GM18517 (cell line): ENCODE results near the gene PHIP.

Source experiments
- ATAC-seq: cut with Tn5 transposase; IDR thresholded peaks from one replicate; pipeline ENCODE4 v1.9.1; 2021; ENCODE audit warnings: mild to moderate bottlenecking, moderate library complexity; ENCODE audit not compliant: unreplicated experiment

Gene PHIP

DNA sequence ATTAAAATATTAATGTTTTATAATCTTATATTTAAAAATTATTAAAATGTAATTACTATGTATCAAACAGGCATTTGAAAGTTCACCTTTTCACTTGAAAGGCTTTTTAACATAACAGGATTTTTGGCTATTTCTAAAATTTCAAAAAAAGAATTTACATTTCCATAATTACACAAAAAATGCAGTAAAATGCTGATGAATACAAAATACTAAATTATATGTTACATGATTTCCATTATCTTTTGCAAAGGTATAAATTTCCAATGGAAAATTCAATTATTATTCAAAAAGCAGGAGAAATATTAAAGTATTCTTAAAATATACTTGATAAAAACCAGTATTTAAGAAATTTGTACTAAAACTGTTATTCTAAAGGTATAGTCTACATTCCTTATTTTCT lies 66.1 kb downstream of the PHIP start:
- ATAC-seq: no peak

DNA sequence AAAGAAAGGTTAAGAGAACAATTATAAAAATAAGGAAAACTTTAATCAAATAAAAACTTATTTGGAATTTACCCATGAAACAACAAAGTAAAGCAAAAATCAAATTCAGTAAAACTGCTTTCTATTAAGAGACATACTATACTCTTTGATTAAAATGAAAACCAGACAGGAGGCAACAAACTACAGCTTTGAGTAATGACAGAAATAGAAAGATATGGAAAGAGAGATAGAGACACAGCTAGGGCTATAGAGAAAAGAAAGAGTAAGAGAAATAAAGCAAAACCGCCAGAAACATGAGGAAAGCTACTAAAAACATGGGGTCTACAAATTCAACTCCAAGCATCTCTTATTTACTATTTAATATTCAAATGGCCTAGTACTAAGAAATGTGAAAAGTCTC lies 67.6 kb downstream of the PHIP start:
- no peak for ATAC-seq

DNA sequence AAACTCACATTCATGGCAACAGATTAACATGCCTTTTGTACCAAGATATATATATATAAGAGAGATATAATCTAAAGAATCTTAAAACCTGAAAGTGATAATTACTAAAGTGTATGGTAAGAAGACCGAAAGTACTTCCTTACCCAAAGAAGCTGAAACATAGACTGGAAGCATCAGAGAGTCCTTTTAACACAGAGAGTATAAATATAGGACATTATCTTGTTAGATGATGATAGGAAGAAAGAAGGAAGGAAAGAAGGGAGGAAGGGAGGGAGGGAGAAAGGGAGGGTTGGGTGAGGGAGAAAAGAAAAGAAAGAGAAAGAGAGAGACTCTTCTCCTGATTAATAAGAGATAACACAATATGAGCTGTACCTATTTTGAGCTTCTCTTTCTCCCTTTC lies 68.2 kb downstream of the PHIP start:
- ATAC-seq: no peak

DNA sequence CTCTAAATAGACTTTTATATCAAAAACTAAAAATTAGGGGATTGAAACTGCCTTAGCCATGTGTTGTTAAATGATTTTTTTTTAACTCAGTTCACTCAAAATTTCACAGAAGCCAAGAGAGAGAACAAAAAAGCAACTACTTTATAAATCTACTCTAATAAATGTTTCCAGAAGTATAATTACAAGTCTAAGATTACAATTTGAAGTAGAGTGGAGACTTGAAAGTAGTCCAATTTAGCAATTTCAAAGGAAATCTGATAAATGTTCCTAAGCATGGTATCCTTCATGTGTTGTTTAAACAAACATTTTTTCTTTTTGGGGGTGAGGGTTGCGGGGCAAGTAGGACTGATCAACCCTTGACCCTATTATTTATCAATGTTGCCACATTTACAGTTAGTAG lies 72.6 kb downstream of the PHIP start:
- no peak for ATAC-seq

DNA sequence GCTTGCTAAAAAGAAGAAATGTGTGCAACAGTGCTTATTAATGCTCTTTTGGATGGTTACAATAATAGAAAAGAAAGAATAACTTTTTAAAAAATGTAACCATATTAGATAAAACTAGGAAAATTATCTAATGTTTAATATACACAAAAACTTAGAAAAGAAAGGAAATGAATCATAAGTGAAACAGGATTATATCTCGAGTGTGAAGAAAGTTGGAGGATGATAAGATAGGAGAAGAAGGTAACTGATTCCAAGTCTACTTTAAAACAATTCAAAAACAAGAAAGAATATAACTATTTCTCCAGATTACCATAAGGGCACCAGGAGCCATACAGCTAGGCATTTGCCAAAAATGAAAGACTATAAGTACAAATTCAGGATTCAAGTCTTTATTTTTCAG lies 73.0 kb downstream of the PHIP start:
- ATAC-seq: no peak

DNA sequence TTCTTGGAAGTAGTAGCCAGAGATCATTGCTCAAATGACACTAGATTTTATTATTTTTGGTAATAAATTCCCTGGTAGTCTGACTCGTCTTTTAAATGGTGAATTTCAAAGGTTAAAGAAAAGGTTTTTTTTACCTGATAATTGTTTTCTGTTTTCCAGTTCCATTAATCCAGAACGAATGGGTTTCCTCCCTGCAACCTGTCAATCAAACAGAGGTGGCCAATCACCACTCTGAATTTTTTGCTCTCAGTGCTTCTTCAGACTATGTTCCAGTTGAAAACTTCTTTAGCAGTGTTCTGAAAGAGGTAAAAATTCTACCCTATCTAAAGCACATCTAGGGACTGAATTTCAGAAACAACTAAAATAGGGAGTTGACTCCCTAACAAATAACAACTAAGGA lies 73.8 kb downstream of the PHIP start:
- ATAC-seq: no peak

DNA sequence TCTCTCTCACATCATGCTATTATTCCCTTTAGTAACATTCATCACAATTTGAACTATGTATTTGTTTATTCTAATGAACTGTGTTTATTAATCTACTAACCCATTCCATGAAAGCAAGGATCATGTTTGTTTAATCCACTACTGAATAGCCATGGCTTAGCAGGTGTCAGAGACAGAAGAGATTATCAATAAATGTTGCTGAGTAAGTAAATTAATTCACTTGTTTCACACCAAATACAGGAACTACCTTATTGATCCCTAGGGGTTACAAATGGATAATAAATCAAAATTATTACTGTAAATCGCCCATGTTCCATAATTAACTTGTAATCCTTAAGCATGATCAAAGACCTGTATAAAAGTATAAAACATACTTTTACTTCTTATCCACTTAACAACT lies 76.6 kb downstream of the PHIP start:
- ATAC-seq: no peak

DNA sequence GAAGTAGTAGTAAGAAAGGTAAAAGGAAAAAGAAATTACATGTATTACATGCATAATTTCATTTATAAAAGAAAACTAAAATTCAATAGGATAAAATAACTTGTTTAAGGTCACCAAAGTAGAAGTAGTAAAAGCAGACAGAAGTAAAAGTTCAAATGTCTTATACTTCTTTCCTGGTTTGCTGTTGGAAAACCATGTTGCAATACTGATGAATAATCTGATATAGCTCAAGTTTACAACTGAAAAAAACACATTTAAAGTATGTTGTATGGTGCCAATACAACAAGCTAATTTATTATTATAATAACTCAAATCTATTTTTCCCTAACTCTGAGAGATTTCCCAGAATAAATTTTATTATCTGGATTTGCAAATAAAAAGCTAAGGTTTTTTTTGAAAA lies 78.3 kb downstream of the PHIP start:
- no peak for ATAC-seq

DNA sequence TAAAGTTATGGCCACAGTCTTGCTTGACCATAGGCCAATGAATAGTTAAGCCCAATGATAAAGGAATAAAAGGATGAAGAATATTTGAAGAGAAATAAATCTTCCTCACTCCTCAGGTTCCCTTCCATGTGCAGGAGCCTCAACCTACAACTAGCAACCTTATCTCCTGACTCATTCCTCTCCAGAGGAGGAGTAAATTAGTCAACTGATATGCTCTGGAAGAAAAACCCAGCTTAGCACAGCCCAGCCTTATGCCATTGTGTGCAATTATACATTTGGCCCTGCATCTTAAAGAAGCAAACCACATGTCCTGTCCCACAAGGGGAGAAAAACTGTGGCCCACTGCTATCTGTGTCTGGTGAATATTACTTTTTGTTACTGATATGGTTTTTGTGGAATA lies 82.1 kb downstream of the PHIP start:
- ATAC-seq: no peak

DNA sequence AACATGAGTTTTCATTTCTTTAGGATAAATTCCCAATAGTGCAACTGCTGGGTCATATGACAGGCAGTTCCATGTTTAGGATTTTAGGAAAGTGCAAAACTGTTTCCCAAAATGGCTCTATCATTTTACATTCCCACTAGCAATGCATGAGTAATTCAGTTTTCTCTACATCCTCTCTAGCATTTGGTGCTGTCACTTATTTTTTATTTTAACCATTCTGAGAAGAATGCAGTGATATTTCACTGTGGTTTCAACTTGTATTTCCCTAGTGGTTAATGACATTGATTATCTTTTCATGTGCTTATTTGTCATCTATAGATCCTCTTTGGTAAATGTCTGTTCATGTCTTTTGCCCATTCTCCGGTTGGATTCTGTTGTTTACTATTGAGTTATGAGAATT lies 82.7 kb downstream of the PHIP start:
- ATAC-seq: no peak

DNA sequence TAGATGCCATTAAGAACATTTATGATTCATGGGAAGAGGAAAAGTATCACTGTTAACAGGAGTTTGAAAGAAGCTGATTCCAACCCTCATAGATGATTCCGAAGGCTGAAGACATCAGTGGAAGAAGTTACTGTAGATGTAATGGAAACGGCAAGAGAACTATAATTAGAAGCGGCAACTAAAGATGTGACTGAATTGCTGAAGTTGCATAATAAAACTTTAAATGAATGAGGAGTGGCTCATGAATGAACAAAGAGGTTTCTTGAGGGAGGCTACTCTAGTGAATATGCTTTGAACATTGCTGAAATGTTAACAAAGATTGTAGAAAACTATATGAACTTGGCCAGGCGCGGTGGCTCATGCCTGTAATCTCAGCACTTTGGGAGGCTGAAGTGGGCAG lies 84.1 kb downstream of the PHIP start:
- ATAC-seq: no peak

DNA sequence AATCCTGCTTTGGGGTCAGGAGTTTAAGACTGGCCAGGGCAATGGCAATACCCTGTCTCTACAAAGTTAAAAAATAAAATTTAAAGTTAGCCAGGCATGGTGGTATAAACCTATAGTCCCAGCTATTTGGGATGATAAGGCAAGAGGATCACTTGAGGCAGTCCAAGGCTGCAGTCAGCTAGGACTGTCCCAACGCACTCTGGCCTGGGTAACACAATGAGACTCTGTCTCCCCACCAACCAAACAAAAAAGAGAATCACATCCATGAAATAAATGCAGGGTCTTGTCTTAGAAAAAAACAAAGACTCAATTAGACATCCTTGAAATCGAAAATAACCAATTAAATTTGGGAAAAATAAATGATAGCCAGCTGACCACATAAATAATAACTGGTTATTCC lies 88.9 kb downstream of the PHIP start:
- ATAC-seq: no peak

DNA sequence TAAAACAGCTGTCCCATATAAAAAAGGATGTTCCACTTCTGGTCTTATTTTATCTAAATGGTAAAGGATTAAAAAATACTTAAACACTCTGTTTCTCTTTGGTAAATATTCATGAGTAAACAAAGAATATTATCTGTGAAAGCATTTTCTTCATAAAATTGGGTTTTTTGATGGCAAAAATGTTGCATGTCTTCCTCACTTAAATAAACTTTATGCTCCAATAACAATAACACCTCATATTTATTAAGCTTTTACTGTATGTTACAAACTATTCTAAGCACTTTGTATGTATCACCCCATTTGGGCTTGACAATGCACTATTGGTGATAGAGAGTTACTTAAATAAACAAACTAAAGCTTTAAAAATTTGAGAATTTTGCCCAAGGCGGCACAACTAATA lies 91.9 kb downstream of the PHIP start:
- no peak for ATAC-seq

DNA sequence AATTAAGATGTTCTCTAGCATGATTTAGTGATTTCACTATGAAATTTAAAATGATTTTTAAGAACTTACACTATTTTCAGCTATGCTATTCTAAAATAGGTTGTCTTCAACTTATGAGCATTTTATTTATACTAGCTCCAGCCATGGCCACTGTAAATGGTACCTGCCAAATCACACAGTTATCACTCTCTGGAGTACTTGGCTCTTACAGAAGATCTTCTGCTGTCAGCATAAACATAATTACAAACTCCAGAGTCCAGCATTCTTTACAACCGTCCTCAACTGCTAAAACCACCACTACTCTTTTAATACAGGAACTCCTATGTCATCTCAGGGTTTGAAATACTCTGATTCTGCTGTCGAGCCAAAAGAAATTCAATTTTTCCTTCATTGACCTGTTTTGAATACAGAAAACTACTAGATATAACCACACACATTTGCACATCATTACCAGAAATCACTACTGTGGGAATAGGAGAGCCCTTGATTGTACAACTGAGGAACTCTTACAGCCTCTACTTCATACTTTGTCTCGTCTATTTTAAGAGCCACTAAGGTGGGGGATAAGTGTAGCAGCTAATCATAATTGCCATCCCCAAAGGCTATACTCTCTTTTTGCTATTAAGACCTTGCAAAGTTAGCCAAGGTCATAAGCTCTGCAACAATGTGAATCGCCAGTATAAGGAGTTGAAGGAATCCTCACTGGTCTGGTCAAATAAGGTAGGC lies 93.7 kb downstream of the PHIP start:
- ATAC-seq: no peak

DNA sequence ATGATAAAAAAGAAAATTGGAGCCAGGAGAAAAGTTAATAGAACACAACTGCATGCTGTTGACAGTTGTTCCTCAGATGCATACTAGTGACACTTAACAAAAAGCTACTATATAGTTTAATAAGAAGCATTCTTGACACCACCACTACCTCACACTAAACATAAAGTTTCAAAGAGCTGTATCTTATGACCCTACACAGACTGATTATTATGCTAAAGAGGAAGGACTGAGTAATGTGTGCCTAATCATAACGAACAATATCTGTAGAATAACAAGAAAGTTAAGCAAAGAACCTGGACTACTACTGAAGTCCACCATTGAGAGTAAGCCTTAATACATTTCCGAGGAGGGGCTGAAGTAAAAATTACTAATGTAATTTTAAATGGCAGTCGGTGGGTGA lies 110.9 kb downstream of the PHIP start:
- no peak for ATAC-seq

DNA sequence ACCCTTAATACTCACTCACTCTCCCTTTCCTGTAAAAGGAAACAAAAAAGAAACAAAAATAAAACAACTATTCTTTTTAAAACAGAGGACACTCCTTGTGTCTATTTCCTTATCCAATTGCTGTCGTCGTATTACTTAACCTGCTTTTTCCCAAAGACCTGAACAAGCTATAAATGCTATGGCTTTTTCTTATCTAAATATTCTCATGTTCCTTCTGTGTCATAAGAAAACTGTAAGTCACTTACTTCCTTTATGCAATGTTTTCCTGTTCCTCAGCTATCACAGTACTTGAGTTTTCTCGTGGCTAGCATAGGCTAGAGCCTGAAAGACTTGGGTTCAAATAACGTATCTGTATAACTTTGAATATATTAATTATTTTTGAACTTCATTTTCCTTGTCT lies 111.5 kb downstream of the PHIP start:
- ATAC-seq: no peak

DNA sequence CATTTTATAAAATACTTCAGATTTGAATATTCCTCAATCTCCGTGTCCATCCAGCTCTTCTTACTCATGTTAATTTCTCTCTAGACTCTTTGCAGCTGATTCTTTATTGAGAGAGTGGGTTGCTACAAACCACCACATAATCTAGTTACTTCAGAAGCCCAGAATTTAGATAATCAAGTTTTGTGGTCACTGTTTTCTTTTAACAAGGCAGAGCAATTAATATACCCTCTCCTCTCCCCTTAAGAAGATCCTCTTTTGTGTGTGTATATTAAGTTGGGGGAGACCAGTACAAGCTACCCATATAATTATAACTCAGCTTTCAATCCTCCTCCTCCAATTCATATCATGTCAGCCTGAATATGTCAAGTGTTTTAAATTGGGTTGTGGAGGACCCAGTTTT lies 115.6 kb downstream of the PHIP start:
- no peak for ATAC-seq

DNA sequence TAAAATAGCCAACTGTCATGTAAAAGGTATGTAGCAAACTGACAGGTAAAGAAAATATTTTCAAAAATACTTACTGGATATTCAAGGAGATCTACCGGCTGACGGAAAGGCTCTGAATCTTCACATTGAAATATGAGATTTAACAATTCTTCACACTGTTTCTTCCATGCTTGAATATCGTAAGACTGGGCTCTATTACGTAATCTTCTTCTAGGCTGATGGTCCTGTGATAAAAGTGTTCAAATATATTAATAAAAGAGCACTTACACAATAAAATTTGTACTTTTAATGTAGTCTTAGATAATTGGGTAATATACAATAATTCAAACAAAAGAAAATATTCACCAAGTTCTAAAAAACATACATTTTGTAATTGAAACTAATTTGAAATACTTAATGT lies 123.3 kb downstream of the PHIP start:
- ATAC-seq: no peak

DNA sequence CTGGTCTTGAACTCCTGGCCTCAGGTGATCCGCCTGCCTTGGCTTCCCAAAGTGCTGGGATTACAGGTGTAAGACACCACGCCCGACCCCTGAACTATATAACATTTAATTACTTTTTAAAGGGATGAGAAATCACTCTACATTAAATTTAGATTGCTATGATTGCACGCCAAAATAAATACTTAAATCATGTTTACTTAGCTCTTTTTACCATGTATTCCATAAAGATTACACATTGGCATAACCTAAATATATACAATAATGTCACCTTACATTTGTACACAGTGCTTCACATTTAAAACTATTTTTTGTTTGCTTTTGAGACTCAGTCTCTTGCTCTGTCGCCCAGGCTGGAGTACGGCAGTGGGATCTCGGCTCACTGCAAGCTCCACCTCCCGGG lies 124.3 kb downstream of the PHIP start:
- ATAC-seq: no peak

DNA sequence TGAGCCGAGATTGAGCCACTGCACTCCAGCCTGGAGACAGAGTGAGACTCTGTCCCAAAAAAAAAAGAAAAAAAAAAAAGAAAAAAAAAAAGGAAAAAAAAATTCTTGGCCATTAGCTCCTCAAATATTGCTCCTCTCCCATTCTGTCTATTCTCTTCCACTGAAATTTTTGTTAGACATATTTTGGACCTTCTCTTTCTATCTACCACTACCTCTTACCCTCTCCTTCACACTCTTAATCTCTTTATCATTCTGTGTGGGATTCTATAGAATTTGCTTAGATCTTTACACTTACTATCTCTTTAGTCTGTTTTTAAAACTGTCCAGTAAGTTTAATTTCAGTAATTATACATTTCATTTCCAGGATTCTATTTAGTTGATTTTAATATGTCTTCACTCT lies 125.7 kb downstream of the PHIP start:
- no peak for ATAC-seq

DNA sequence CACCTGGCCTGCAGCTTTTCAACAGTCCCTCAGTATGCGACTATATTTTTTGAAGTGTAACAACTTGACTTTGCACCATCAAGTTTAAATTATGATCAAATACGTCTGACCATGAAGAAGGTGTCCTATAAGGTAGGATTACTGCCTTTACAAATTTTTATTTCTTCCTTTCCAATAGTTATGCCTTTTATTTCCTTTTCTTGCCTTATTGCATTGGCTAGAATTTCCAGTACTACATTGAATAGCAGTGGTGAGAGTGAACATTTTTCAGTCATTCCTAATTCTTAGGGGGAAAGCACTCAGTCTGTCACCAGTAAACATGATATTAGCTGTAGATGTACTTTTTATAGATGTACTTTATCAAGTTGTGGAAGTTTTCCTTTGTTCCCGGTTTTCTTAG lies 129.3 kb downstream of the PHIP start:
- ATAC-seq: no peak

DNA sequence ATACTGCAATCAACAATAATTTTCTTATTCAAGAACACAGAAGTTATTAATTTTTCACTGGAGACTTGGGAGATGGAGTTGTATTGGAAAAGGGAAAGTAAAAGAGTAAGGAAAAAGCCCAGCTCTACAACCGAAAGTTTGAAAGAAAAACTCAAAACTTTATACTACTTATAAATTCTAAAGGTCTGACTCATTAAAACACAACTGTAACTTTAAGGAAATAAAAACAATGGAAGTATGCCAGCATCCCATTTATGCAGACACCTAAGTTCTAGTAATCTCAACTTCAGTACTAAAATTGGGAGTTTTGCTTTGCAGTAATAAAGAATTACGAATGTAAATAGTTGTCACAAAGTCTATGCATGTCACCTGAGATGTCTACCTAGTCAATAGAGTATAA lies 130.1 kb downstream of the PHIP start:
- no peak for ATAC-seq

DNA sequence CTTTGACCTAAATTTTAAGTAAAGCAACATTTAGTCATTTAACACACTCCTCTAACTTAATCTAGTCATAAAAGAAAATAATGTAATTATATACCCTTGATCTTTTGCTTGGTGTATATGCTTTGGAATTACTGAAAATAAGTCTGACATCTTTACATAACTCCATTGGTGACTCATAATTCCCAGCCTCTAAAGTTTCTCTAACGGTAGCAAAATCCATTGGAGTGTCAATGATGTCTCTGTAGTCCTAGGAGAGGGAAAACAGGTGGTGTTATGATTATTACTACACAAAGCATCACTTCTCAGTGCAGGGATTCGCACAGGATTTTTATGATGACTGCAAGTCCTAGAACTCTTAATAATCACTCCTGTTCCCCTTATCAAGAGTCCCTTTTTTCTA lies 130.5 kb downstream of the PHIP start:
- ATAC-seq: no peak

DNA sequence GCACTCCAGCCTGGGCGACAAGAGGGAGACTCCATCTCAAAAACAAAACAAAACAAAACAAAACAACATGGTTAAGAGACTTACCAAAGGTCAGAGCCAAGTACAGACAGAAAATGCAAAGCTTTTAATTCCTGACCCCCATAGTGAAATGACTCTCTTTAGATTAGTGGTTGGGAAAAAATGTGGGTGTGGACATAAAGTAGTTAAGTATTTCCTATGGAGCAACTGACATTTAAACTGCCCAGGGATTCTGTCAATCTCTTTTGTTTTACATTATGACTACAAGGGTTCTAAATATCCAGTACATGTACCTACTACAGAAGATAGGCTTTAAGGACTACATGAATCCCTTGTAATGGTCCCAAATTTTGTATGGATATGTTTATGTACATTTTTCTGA lies 135.6 kb downstream of the PHIP start:
- ATAC-seq: no peak
